SK-MEL-5 (cell line): ENCODE measurements around the gene C1QL1. TPM values are rescaled to one million over a fixed set of nuclear protein-coding genes. Genes with fewer than 3 reads are reported as not detected.

Experiments
- DNase-seq: peaks from one replicate; pipeline ENCODE4 v3.0.0-alpha.2; 2016; ENCODE audit warnings: low read depth, low spot score
- in situ Hi-C: cut with HindIII; loops from 2 replicates; pipeline ENCODE4 v1.10.0; 2016; ENCODE audit warnings: low sequenced_read_pairs, high pct_unique_total_duplicates, low pct_unique_long_range_greater_than_20kb
- total RNA-seq: library from RNA; depleted of rRNA; stranded (reverse); fragments of >200 nt; shearing (Covaris generic); gene quantifications from 2 replicates; pipeline ENCODE4 v1.2.3, GENCODE V29; 2014

C1QL1 gene
- total RNA-seq, 1 experiment from 2014 or later, result 5.0 TPM

- DNase-seq, result no peak
Measured at GRCh38 chr17:44995436-44996001, 27.4 kb upstream of the C1QL1 start.

GRCh38 chr17:44992242-44992939, 24.3 kb upstream of the C1QL1 start:
- in situ Hi-C loops, result no loop called here
- DNase-seq, result no peak

More at GRCh38 chr17:44995436-44996001, 27.4 kb upstream of the C1QL1 start:
- in situ Hi-C loops, result no loop called here

- no peak for DNase-seq
- in situ Hi-C loops, result no loop called here
Measured at GRCh38 chr17:44990994-44991393, 22.9 kb upstream of the C1QL1 start.

- no peak for DNase-seq
- in situ Hi-C loops, result no loop called here
Measured at GRCh38 chr17:44989552-44990138, 21.5 kb upstream of the C1QL1 start.

- in situ Hi-C loops, result no loop called here
- DNase-seq, result no peak
Measured at GRCh38 chr17:44988044-44988942, 20.2 kb upstream of the C1QL1 start.

GRCh38 chr17:44983563-44983962, 15.5 kb upstream of the C1QL1 start:
- in situ Hi-C loops, result no loop called here
- no peak for DNase-seq

GRCh38 chr17:44982113-44982702, 14.1 kb upstream of the C1QL1 start:
- no peak for DNase-seq
- in situ Hi-C loops, result no loop called here

- in situ Hi-C loops, result no loop called here
Measured at GRCh38 chr17:44981221-44981968, 13.3 kb upstream of the C1QL1 start.

GRCh38 chr17:44979426-44979995, 11.4 kb upstream of the C1QL1 start:
- in situ Hi-C loops, result no loop called here

More at GRCh38 chr17:44981221-44981968, 13.3 kb upstream of the C1QL1 start:
- no peak for DNase-seq

GRCh38 chr17:44978807-44979206, 10.7 kb upstream of the C1QL1 start:
- DNase-seq, result no peak
- in situ Hi-C loops, result no loop called here

More at GRCh38 chr17:44979426-44979995, 11.4 kb upstream of the C1QL1 start:
- no peak for DNase-seq

GRCh38 chr17:44977814-44978550, 9.9 kb upstream of the C1QL1 start:
- no peak for DNase-seq
- in situ Hi-C loops, result no loop called here

- in situ Hi-C loops, result no loop called here
- DNase-seq, result no peak
Measured at GRCh38 chr17:44977065-44977464, 9.0 kb upstream of the C1QL1 start.

GRCh38 chr17:44976206-44976605, 8.1 kb upstream of the C1QL1 start:
- in situ Hi-C loops, result no loop called here
- no peak for DNase-seq

GRCh38 chr17:44972953-44973352, 4.8 kb upstream of the C1QL1 start:
- DNase-seq, result no peak
- in situ Hi-C loops, result no loop called here

- in situ Hi-C loops, result no loop called here
Measured at GRCh38 chr17:44971776-44972483, 3.8 kb upstream of the C1QL1 start.

More at GRCh38 chr17:44971776-44972483, 3.8 kb upstream of the C1QL1 start:
- DNase-seq, result no peak
